Measurements from ENCODE around the gene COL20A1.

DNA sequence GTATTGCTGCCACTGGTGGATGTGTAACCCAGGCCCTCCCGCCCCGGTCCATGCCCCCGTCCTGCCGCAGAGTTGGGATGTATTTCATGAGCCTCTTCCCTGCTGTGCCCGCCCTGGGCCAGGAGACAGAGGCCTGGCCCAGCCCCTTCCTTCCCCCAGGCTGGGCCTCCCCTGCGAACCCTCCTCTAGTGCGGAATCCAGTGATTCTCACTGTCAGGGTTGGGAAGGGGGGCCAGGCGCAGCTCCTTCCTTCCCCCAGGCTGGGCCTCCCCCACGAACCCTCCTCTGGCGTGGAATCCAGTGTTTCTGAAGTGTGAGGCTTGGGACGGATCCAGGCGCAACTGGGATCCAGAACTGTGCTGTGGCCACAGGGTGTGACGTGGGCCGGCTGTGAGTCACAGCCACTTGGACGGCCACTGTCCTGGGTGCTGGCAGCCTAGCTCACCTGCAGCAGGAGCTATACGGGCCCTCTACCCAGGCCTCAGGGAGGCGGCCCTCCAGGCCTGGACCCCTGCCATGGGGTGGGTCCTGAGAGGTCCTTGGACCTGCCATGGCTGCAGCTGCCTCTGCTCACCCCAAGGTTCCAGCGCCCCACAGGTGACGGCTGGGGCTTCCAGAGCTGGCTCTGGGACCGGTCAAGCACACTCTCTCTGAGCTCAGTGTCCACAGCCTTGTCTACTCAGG, 28.3 kb downstream of the COL20A1 start:
- TF ChIP-seq, protein P1, sequence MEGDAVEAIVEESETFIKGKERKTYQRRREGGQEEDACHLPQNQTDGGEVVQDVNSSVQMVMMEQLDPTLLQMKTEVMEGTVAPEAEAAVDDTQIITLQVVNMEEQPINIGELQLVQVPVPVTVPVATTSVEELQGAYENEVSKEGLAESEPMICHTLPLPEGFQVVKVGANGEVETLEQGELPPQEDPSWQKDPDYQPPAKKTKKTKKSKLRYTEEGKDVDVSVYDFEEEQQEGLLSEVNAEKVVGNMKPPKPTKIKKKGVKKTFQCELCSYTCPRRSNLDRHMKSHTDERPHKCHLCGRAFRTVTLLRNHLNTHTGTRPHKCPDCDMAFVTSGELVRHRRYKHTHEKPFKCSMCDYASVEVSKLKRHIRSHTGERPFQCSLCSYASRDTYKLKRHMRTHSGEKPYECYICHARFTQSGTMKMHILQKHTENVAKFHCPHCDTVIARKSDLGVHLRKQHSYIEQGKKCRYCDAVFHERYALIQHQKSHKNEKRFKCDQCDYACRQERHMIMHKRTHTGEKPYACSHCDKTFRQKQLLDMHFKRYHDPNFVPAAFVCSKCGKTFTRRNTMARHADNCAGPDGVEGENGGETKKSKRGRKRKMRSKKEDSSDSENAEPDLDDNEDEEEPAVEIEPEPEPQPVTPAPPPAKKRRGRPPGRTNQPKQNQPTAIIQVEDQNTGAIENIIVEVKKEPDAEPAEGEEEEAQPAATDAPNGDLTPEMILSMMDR (IDR thresholded peaks at IDR 0.05): no peak
- no peak for TF ChIP-seq POLR2A (IDR thresholded peaks at IDR 0.05)

Measured in uterus (tissue), 2 donors.